IPS DF 4.7 (cell line): ENCODE measurements around the gene AGMAT.

Experiments
- DNase-seq: peaks from one replicate; pipeline ENCODE4 v3.0.0-alpha.2; 2013; ENCODE audit warnings: low spot score; ENCODE audit errors: extremely low read depth

The AGMAT gene

GRCh38 chr1:15523104-15524020 lies 61.5 kb downstream of the AGMAT start:
- no peak for DNase-seq

GRCh38 chr1:15522551-15522950 lies 62.3 kb downstream of the AGMAT start:
- DNase-seq: no peak
